Activated CD8-positive, alpha-beta memory T cell treated with anti-CD3 and anti-CD28 coated beads for 36 hours (primary cell): Measurements from ENCODE around the gene MPI. TPM values are rescaled to one million over a fixed set of nuclear protein-coding genes. Genes with fewer than 3 reads are reported as not detected.

ENCODE experiments used
- CTCF ChIA-PET: fragments of 350-600 bp; sonication (Branson Sonifier 250); formaldehyde crosslinking; loops from one replicate; lab custom pipeline; 2021; ENCODE audit warnings: antibody characterized with exemption; lab: Charles Lee
- POLR2A ChIA-PET: fragments of 350-600 bp; sonication (Branson Sonifier 250); formaldehyde crosslinking; loops from one replicate; lab custom pipeline; 2021; ENCODE audit warnings: antibody characterized with exemption; lab: Charles Lee
- total RNA-seq, 2 experiments: library from RNA; stranded (reverse); gene quantifications; one replicate each; pipeline ENCODE4 v1.2.3, GENCODE V29; 2021

The MPI gene, protein sequence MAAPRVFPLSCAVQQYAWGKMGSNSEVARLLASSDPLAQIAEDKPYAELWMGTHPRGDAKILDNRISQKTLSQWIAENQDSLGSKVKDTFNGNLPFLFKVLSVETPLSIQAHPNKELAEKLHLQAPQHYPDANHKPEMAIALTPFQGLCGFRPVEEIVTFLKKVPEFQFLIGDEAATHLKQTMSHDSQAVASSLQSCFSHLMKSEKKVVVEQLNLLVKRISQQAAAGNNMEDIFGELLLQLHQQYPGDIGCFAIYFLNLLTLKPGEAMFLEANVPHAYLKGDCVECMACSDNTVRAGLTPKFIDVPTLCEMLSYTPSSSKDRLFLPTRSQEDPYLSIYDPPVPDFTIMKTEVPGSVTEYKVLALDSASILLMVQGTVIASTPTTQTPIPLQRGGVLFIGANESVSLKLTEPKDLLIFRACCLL
- 10 to 100 TPM; 62.3 to 64.6 TPM for total RNA-seq

DNA sequence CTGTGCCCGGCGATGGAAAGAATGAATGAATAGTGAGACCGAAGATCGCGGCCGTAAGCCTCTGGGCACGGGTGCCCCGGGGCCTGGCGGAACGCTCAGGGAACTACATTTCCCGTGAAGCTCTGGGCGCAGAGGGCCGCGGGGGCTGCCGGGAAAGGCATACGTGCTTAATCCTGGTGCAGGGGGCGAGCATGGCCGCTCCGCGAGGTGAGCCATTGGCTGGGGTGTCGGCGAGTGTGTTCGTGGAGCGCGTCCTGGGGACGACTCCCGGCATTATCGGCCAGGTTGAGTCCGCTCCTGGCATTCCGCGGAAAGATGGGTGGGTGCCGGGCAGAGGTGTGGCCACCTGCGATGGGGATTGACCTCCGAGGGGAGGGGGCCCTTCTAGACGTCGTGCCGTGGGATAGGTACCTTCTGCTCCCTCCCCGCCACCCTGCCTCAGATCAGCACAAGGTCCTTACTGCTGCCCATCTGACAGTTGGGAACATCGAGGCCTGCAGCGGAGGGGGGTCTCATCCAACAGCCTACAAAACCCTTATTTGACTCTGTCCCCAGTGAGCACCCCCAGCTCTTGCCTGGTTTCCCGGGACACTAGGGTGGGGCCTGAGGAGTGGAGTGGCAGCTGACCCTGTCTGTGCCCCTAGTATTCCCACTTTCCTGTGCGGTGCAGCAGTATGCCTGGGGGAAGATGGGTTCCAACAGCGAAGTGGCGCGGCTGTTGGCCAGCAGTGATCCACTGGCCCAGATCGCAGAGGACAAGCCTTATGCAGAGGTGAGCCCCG lies at the start of gene MPI:
Gene MPI (plus strand): TSS at position 160 of the 782 bp plus-strand sequence. CDS start 32 bp downstream, at position 192.
- ChIA-PET CTCF (interaction anchor here (1.0 to 3.7 kb wide), 5 partner anchors 11 to 258 kb away, joined by 3 to 24 read pairs (median 7); no protein-coding TSS in a partner anchor), POLR2A (interaction anchor here (0.5 to 1.1 kb wide), 7 partner anchors 15 to 428 kb away, joined by 3 to 5 read pairs (median 3); partner anchors contain the start of genes FAM219B, RPP25 and SCAMP2)

DNA sequence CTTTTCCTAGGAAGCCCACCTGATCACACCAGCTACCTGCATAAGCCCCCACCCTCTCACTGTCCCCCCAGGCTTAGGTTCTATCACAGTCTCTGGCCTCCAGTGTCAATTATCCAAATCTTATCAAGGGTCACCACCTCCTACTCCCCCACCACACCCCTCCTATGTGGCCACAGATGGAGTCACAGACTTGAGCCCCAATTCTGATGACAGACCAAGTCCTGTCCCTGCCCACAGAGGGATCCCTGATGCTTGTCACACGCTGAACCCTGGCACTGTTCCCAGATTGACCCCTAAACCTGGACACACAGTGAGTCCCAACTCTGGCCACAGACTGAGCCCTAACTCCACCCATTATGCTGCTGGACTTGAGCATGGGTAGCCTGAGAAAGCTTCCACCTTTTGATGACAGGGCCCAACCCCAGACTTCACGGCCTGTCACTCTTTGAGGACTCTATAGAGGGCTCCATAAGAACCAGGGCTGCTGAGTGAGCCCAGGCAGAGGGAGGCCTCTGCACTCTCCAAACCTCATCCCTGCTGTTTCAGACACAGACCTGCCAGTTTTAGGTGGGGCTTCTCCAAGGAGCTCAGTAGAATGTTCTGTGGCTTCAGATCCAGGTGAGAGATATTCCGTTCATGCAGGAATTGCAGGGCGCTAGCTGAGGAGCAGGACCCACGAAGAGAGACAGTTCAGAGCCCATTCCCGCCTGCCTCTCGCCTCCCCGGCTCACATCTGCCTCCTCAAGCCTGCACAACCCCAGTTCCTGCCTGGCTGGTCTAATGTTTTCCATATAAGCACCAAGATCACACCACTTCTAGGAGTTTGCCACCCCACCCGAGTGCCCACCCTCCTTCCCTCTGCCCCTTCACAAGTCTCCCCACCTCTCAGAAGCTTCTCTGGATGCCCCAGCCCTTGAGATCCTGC lies 48.7 kb upstream of the MPI start:
- ChIA-PET CTCF (interaction anchor here (1.2 to 2.6 kb wide), 2 partner anchors 70 to 72 kb away, joined by 5 to 11 read pairs; no protein-coding TSS in a partner anchor), POLR2A (no interaction called here)

DNA sequence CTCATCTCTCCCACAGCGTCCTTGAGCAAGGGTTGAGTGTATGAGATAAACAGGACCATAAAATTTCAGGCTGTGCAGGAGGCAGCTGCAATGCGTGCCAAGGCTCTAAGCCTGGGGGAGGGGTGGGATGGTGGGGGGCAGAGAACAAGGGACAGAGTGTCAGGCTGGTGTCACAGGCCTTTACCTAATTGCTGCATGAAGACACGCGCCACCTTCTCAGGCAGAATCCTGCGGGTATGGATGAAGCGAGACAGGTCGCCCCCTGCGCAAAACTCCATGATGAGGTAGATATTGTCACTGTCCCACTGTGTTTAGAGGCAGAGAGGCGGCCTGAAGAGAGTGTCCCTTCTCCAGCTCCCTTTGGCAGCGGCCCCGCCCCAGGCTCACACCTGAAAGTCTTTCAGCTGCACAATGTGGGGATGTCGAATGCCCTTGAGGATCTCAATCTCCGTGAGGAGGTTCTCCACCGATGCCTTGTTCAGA lies 47.9 kb upstream of the MPI start:
- CTCF ChIA-PET: interaction anchor here (0.9 to 2.6 kb wide), 5 partner anchors 37 to 73 kb away, joined by 3 to 11 read pairs (median 7); no protein-coding TSS in a partner anchor
- POLR2A ChIA-PET: interaction anchor here (1.4 kb wide), 1 partner anchor 28 kb away, joined by 6 read pairs; no protein-coding TSS in a partner anchor

DNA sequence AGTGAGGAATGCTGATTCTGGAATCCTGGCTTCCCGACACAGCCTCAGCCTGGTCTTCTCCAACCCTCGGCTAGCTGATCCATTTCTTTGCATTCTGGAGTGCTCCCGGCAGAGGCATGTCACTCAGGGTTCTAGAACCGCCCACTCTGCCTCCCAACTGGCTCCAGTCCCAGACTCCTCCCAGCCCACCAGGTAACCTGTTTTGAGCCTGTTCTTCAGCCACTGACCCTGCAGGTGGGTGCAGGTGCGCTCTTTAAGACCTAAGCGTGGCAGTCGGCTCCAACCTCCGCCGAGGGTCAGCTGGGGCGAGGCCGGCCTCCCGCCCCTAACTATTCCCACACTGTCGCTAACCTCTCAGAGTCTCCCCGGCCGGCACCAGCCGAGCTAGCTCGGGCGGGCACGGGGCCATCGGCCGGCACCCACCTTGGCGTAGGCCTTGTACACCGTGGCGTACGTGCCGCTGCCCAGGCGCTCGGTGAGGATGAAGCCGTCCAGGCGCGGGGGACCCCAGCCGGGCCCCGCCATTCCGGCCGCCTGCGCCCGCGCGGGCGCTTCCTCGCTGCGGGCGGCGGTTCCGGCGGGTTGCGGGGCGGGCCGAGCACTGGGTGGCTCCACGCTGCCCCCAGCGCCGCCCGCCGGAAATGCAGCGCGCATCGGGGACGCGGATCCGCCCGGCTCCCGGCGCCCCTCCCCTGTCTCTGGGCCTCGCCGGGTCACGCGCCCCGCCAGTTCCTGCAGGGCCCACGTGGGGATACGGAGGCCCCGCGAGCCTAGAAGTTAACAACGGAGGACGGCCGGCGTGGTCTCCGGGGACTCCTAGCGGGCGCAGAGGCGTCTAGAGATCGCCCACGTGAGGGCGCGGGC lies 47.0 kb upstream of the MPI start, which contains the start of gene ULK3:
Gene ULK3 (minus strand): TSS at position 576 of the 864 bp plus-strand sequence. CDS start 51 bp downstream, at position 525.
- CTCF ChIA-PET: interaction anchor here (0.9 to 2.7 kb wide), 11 partner anchors 12 to 211 kb away, joined by 3 to 16 read pairs (median 4); partner anchors contain the start of gene CPLX3
- POLR2A ChIA-PET: interaction anchor here (0.6 to 1.4 kb wide), 4 partner anchors 27 to 214 kb away, joined by 3 to 6 read pairs (median 3); no protein-coding TSS in a partner anchor

DNA sequence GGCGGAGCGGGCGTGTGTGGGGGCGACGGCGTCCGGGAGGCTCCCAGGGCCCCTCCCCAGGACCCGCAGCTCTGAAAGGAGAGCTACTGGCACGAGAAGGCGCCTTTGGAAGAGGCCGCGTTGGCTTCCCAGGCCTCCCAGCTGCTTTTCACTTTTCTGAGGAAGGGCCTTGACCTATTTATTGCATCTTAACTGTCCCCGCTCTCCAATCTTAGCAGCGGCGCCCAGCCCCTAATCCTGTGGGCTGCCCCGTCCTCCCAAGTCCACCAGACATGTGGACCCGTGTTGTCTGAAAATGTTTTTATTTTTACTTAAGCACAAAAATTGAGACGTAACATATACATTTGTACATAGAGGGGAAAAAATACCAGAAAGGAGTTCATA lies 46.4 kb upstream of the MPI start:
- ChIA-PET CTCF (interaction anchor here (0.6 to 2.7 kb wide), 10 partner anchors 12 to 211 kb away, joined by 3 to 16 read pairs (median 4); partner anchors contain the start of gene CPLX3), POLR2A (interaction anchor here (0.6 to 1.4 kb wide), 4 partner anchors 26 to 71 kb away, joined by 3 to 6 read pairs (median 3); no protein-coding TSS in a partner anchor)

DNA sequence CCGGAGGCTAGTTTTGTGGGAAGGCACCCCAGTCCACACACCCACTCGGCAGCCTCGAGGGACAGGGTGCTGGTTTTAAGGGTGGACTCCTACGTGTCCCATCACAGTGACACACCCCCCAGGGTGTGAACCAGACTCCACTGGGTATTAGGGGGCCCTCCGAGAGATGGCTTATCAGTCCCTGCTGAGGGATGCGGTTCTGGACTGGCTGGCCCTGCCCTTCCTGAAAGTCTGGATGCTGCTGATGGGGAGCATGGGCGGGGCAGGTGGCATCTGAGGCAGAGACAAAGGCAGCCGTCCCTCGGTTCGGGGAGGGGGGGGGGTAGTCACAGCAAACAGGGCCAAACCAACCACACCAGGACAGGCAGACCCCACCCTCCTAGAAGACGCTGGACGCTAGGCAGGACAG lies 45.9 kb upstream of the MPI start:
- POLR2A ChIA-PET: interaction anchor here (0.6 to 1.1 kb wide), 3 partner anchors 51 to 68 kb away, joined by 3 read pairs; no protein-coding TSS in a partner anchor
- CTCF ChIA-PET: interaction anchor here (0.6 to 2.7 kb wide), 11 partner anchors 9 to 63 kb away, joined by 3 to 16 read pairs (median 4); partner anchors contain the start of gene CPLX3

DNA sequence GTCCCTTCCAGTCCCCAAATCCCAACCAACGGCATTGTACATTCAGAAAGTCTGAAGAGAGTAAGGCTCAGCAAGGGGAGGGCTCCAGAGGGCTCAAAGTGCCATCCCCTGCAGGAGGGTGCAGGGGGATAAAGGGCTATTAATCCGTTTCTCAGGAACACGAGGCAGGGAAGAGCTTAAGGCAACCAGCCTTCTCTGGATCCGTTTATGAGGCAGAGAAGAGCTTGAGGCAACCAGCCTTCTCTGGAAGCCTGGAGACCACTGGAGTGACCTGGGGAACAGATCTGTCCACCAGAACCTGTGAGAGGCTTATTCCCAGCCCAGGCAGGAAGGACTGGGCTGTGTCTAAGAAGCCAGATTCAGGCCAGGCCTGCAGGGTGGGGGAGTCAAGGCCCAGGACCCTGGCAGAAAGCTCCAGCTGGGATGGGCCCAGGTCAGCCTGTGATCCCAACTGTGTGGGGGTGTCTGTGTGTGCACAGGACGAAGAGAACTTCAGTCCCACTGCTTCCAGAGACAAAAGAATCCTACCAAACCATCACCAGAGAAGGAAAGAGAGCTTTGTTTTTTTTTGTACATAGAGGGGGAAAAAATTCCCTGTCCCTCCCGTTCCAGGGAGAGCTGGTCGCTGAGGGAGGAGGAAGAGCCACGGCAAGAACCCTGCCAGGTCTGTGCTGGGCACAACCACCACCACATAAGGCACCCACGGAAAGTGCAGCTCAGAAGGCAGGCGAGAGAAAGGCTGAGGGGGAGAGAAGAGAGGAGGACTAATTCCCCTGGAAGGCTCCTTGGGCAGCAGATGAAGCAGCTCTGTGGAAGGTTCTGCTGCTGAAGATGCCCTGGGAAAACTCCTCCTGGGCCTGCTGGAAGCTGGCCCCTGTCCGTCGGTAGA lies 45.3 kb upstream of the MPI start:
- ChIA-PET POLR2A (interaction anchor here (0.9 to 1.1 kb wide), 2 partner anchors 26 to 57 kb away, joined by 3 read pairs; no protein-coding TSS in a partner anchor), CTCF (interaction anchor here (0.9 to 2.7 kb wide), 12 partner anchors 9 to 76 kb away, joined by 3 to 16 read pairs (median 4); partner anchors contain the start of gene FAM219B)

DNA sequence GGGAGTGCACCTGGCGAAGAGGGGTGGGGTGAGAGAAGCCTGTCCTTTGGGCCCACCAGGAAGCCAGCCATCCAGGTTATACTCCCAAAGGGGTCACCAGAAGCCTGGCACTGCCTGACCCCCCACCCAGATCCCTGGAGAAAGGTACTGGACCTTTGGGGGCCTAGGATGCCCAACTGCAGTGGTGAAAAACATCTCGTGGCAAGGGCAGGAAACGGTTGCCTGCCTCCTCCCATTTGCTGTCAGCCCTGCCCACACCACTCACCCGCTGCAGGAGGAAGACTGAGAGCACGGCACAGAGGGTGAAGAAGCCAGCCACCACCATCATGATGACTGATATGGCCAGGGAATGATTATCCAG lies 44.7 kb upstream of the MPI start:
- ChIA-PET CTCF (interaction anchor here (0.9 to 2.7 kb wide), 11 partner anchors 10 to 76 kb away, joined by 3 to 16 read pairs (median 4); partner anchors contain the start of gene FAM219B), POLR2A (interaction anchor here (0.9 kb wide), 1 partner anchor 25 kb away, joined by 3 read pairs; no protein-coding TSS in a partner anchor)

DNA sequence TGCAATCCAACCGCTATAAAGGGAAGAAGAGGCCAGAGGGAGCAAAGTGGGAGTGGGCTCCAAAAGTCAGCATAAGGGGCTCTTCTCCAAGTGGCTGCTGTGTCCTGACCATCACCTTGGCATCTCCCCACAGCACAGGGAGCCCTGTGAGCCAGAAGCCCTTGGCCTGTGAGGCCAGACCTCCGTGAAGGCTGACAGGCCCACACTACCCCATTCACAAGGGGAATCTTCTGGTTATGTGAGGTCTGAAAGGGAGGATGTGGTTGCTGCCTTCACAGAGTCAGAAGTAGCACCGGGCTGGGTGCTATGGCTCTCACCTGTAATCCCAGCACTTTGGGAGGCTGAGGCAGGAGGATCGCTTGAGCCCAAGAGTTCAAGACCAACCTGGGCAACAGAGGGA lies 44.3 kb upstream of the MPI start:
- CTCF ChIA-PET: interaction anchor here (1.1 to 2.7 kb wide), 6 partner anchors 24 to 75 kb away, joined by 3 to 16 read pairs (median 5); no protein-coding TSS in a partner anchor
- POLR2A ChIA-PET: interaction anchor here (0.9 kb wide), 1 partner anchor 25 kb away, joined by 3 read pairs; no protein-coding TSS in a partner anchor

DNA sequence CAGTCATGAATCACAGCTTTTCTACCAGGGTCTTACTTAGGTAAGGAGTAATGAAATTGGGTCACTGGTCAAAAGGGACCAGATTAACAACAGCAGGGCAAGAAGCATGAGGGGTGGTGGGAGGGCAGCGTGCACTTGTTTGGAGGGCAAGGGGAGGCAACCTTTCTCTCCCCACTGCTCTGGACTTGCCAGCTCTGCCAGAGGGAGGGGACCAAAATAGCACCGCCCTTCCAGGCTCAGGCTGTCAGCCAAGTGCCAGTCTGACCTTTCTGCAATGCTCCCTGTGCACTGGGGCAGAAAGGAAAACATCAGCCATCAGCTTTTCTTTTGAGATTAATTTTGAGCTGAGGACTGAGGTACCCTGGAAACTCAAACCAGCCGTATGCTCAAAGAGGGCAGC lies 42.4 kb upstream of the MPI start:
- ChIA-PET POLR2A (no interaction called here), CTCF (interaction anchor here (0.6 kb wide), 2 partner anchors 37 to 122 kb away, joined by 3 to 4 read pairs; no protein-coding TSS in a partner anchor)

DNA sequence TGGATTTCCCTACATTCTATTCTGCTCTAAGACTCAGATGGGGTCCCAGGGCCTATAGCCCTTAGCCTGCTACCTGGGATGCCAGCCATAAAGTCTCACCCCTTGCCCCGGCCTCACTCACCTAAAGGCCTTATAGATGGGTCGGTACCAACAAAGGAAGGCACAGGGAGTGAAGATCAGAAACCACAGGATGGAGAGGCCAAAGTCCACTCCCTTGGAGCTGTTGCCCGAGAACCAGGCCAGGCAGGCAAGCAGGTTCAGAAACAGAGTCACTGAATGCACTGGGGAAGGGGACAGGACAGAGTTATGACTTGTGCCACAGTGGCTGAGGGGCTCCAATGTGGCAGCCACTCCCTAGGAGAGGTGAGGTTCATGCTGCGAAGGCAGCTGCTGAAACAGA lies 39.4 kb upstream of the MPI start:
- POLR2A ChIA-PET: no interaction called here
- CTCF ChIA-PET: no interaction called here

DNA sequence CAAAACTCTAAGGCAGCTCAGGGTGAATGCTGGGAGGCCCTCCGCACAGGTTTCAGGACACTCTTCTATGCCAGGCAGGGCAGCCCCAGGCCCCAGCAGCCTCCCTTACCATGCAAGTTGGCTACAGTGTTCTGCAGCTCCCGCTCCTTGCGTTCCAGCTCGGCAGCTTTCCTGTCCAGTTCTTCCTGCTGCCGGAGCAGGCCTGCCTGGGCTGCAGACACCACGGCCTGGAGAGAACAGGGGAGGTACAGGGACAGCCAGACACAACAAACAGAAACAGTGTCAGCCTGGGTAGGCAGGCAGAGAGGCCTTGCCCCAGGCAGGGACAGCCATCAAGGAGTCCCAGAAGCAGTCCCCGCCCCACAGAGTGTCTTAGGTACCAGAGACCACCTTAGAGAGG lies 37.9 kb upstream of the MPI start:
- CTCF ChIA-PET: no interaction called here

DNA sequence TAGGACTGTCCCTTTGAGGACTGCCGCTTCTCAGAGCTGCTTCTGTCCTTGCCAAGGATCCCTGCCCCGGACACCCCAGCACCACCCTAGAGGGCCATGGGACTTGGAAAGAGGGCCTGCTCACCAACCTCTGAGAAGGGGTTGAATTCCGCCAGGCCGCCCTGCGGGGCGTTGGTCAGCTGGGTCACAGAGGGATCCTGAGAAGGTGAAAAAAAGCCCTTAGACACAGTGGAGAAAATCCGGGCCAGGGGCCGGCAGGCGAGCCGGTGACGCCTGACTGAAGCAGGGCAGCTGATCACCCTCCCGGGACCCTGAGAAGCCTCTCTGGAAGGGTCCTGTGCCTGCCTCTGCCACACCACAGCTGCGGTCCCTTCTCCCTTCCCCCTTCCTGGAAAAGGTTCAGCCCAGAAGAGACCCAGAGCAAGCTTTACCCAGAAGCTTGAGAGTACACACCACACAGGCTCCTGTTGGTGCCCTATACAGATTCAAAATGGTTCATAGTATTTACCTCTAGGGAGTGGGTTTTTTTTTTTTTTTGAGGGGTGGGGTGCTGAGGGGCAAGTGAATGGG lies 35.3 kb upstream of the MPI start:
- CTCF ChIA-PET: no interaction called here

More for the DNA sequence above, 37.9 kb upstream of the MPI start:
- POLR2A ChIA-PET: interaction anchor here (0.6 kb wide), 1 partner anchor 70 kb away, joined by 4 read pairs; no protein-coding TSS in a partner anchor

DNA sequence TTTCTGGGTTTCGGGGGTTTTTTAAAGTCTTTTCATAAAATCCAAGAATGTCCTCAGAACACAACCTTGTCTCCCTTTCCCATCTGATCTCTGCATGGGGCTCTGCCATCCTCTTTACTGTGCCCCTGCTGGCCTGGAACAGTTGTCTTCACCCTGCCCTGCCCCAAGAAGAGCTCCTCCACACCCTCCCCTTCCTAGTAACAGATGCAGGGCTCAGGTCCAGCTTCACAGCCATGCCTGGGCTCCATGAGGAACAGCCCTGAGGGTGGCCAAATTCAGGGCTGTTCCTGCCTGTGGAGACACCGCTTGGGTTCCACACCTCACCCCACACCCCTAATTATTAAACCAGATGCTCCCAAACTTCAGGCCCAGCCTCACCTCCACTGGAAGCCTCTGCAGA lies 34.0 kb upstream of the MPI start:
- ChIA-PET CTCF (interaction anchor here (0.7 kb wide), 1 partner anchor 215 kb away, joined by 3 read pairs; no protein-coding TSS in a partner anchor), POLR2A (interaction anchor here (0.6 to 0.7 kb wide), 3 partner anchors 47 to 311 kb away, joined by 3 to 6 read pairs (median 3); no protein-coding TSS in a partner anchor)

More for the DNA sequence above, 35.3 kb upstream of the MPI start:
- POLR2A ChIA-PET: interaction anchor here (0.7 kb wide), 1 partner anchor 601 kb away, joined by 4 read pairs; no protein-coding TSS in a partner anchor
